HepG2 (cell line): ENCODE results near the gene DRC3. TPM values are rescaled to one million over a fixed set of nuclear protein-coding genes. Genes with fewer than 3 reads are reported as not detected.
A peak's percentile ranks its signal among the peaks of the same experiment; 100 is the strongest.

Experiments
- CENPX ChIP-seq: sonication (generic); formaldehyde crosslinking; IDR thresholded peaks from 2 replicates; pipeline ENCODE4 v1.9.0; 2021; ENCODE audit warnings: mild to moderate bottlenecking, missing genetic modification reagents, moderate library complexity
- CTCF ChIP-seq: sonication (generic); formaldehyde crosslinking; IDR thresholded peaks from 2 replicates; pipeline ENCODE4 v1.5.0; 2020; ENCODE audit warnings: mild to moderate bottlenecking, missing genetic modification reagents, moderate library complexity
- ETS1 ChIP-seq: sonication (generic); formaldehyde crosslinking; IDR thresholded peaks from 2 replicates; pipeline ENCODE4 v1.4.0; 2020; ENCODE audit warnings: missing genetic modification reagents
- GABPB1 ChIP-seq: IDR thresholded peaks from 2 replicates; pipeline ENCODE4 v1.6.1; 2016; ENCODE audit warnings: mild to moderate bottlenecking, missing genetic modification reagents, moderate library complexity, missing compliant biosample characterization
- HNRNPL ChIP-seq: fragments of 200-400 bp; formaldehyde crosslinking; IDR thresholded peaks from 2 replicates; pipeline ENCODE4 v1.6.1; 2017; ENCODE audit warnings: mild to moderate bottlenecking, low read depth, low read length
- HNRNPUL1 ChIP-seq: fragments of 200-400 bp; formaldehyde crosslinking; IDR thresholded peaks from 2 replicates; pipeline ENCODE4 v1.6.1; 2017; ENCODE audit warnings: low read depth, mild to moderate bottlenecking, low read length, moderate library complexity
- IKZF1 ChIP-seq: fragments of 450-650 bp; IDR thresholded peaks from 2 replicates; pipeline ENCODE4 v1.7.1; 2016
- KAT8 ChIP-seq: IDR thresholded peaks from 2 replicates; pipeline ENCODE4 v1.6.1; 2016; ENCODE audit warnings: missing genetic modification reagents, missing compliant biosample characterization
- NFE2L2 ChIP-seq: fragments of 150-350 bp; IDR thresholded peaks from 2 replicates; pipeline ENCODE4 v1.6.1; 2014; ENCODE audit warnings: low read length
- NPAS2 ChIP-seq: sonication (generic); formaldehyde crosslinking; IDR thresholded peaks from 2 replicates; pipeline ENCODE4 v1.8.0; 2022; ENCODE audit warnings: mild to moderate bottlenecking, missing genetic modification reagents, borderline replicate concordance
- ONECUT2 ChIP-seq: sonication (generic); formaldehyde crosslinking; IDR thresholded peaks from 2 replicates; pipeline ENCODE4 v1.4.0; 2020; ENCODE audit warnings: missing genetic modification reagents
- RFX1 ChIP-seq: fragments of 450-650 bp; IDR thresholded peaks from 2 replicates; pipeline ENCODE4 v1.6.1; 2017
- SMYD3 ChIP-seq: sonication (generic); formaldehyde crosslinking; IDR thresholded peaks from 2 replicates; pipeline ENCODE4 v1.8.1; 2023; ENCODE audit warnings: mild to moderate bottlenecking, missing genetic modification reagents
- TEAD2 ChIP-seq: sonication (generic); formaldehyde crosslinking; IDR thresholded peaks from 2 replicates; pipeline ENCODE4 v1.9.0; 2021; ENCODE audit warnings: missing genetic modification reagents
- ZBTB25 ChIP-seq: IDR thresholded peaks from 2 replicates; pipeline ENCODE4 v1.6.1; 2018; ENCODE audit warnings: missing genetic modification reagents
- ZBTB42 ChIP-seq: sonication (generic); formaldehyde crosslinking; IDR thresholded peaks from 2 replicates; pipeline ENCODE4 v1.5.0; 2020; ENCODE audit warnings: mild to moderate bottlenecking, missing genetic modification reagents
- ZBTB8A ChIP-seq: sonication (generic); formaldehyde crosslinking; IDR thresholded peaks from 2 replicates; pipeline ENCODE4 v1.4.0; 2020; ENCODE audit warnings: mild to moderate bottlenecking, low read depth, missing genetic modification reagents, borderline replicate concordance
- ZC3H4 ChIP-seq: sonication (generic); formaldehyde crosslinking; IDR thresholded peaks from 2 replicates; pipeline ENCODE4 v1.4.0; 2020; ENCODE audit warnings: missing genetic modification reagents, borderline replicate concordance
- ZNF12 ChIP-seq: sonication (generic); formaldehyde crosslinking; IDR thresholded peaks from 2 replicates; pipeline ENCODE4 v1.5.0; 2020; ENCODE audit warnings: missing genetic modification reagents
- ZNF331 ChIP-seq: sonication (generic); formaldehyde crosslinking; IDR thresholded peaks from 2 replicates; pipeline ENCODE4 v1.4.0; 2020; ENCODE audit warnings: missing genetic modification reagents
- ZNF768 ChIP-seq: sonication (generic); formaldehyde crosslinking; IDR thresholded peaks from 2 replicates; pipeline ENCODE4 v1.4.0; 2020; ENCODE audit warnings: missing genetic modification reagents
- ZNF790 ChIP-seq: sonication (generic); formaldehyde crosslinking; IDR thresholded peaks from 2 replicates; pipeline ENCODE4 v1.8.0; 2022; ENCODE audit warnings: missing genetic modification reagents, mild to moderate bottlenecking, borderline replicate concordance
- polyA plus RNA-seq, 8 experiments: library from polyadenylated mRNA; depleted of rRNA in 3 of 8; stranded (reverse) in 7 of 8; unstranded in 1 of 8; fragments of >200 nt; fragmentation: Illumina TruSeq in 4 of 8; extraction: Trizol in 4 of 8; gene quantifications; 2 replicates each; pipeline versions ENCODE4 v1.2.1 to v1.2.3, GENCODE V29; 2011 to 2016; ENCODE audit warnings: low read depth in 4 of 8, missing spikeins in 1 of 8, mixed read lengths in 1 of 8; ENCODE audit not compliant: insufficient read depth in 1 of 8
- total RNA-seq, 5 experiments: library from RNA; depleted of rRNA; stranded (reverse); fragments of >200 nt; fragmentation: Illumina TruSeq; extraction: Trizol; gene quantifications; 2 replicates each; pipeline ENCODE4 v1.2.3, GENCODE V29; 2016; ENCODE audit warnings: low read depth in 1 of 5
- TF ChIP-seq, protein P1 (sequence below): fragments of 450-650 bp; IDR thresholded peaks from 2 replicates; pipeline ENCODE4 v1.6.1; 2017
- TF ChIP-seq, protein P2 (sequence below): sonication (generic); formaldehyde crosslinking; IDR thresholded peaks from 2 replicates; pipeline ENCODE4 v1.4.0; 2020; ENCODE audit warnings: missing genetic modification reagents
- TF ChIP-seq, protein P3 (sequence below): sonication (generic); formaldehyde crosslinking; IDR thresholded peaks from 2 replicates; pipeline ENCODE4 v1.4.0; 2020; ENCODE audit warnings: missing genetic modification reagents, mild to moderate bottlenecking, borderline replicate concordance

The DRC3 gene
- total and polyA plus RNA-seq, 2 of the 13 experiments (the other 11 are each of a cell fraction or from before 2014, with no cell fraction given), result 0.53 to 0.87 TPM

DNA sequence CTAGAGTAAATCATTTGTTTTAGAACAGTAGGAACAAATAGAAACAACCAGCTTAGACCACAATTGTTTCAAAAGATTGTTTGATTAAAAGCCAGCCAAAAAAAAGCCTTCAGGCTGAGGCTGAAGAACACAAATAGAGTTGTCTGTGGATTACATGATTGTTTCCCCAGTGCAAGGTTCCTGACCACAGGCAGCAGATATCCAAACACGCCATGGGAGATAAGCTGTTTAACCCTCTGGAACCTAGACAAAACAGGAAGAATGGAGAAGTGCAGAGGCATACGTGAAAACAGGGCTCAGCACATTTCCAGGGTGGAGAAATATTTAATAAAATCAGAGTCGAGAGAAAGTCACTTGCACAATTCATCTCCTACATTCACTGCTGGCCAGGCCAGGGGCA, 45.3 kb downstream of the DRC3 start (continued):
- TF ChIP-seq GABPB1 (no peak), ETS1 (CRISPR knock-in tag) (no peak), SMYD3 (CRISPR knock-in tag) (no peak), ZC3H4 (CRISPR knock-in tag) (no peak), ZNF12 (CRISPR knock-in tag) (no peak), ZNF790 (CRISPR knock-in tag) (no peak), HNRNPL (no peak), NFE2L2 (no peak), CTCF (CRISPR knock-in tag) (no peak), CENPX (CRISPR knock-in tag) (no peak), ZNF768 (CRISPR knock-in tag) (no peak), ZBTB42 (no peak), ZBTB25 (CRISPR knock-in tag) (no peak), RFX1 (no peak), NPAS2 (CRISPR knock-in tag) (no peak), KAT8 (CRISPR knock-in tag) (peak; percentile 48; the same call in 1 of the 2 replicates), TEAD2 (CRISPR knock-in tag) (no peak), IKZF1 (no peak), HNRNPUL1 (no peak), ZBTB8A (CRISPR knock-in tag) (no peak), ZNF331 (CRISPR knock-in tag) (no peak), ONECUT2 (no peak)
- TF ChIP-seq, protein P1, sequence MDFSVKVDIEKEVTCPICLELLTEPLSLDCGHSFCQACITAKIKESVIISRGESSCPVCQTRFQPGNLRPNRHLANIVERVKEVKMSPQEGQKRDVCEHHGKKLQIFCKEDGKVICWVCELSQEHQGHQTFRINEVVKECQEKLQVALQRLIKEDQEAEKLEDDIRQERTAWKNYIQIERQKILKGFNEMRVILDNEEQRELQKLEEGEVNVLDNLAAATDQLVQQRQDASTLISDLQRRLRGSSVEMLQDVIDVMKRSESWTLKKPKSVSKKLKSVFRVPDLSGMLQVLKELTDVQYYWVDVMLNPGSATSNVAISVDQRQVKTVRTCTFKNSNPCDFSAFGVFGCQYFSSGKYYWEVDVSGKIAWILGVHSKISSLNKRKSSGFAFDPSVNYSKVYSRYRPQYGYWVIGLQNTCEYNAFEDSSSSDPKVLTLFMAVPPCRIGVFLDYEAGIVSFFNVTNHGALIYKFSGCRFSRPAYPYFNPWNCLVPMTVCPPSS, result no peak
- TF ChIP-seq, protein P2, sequence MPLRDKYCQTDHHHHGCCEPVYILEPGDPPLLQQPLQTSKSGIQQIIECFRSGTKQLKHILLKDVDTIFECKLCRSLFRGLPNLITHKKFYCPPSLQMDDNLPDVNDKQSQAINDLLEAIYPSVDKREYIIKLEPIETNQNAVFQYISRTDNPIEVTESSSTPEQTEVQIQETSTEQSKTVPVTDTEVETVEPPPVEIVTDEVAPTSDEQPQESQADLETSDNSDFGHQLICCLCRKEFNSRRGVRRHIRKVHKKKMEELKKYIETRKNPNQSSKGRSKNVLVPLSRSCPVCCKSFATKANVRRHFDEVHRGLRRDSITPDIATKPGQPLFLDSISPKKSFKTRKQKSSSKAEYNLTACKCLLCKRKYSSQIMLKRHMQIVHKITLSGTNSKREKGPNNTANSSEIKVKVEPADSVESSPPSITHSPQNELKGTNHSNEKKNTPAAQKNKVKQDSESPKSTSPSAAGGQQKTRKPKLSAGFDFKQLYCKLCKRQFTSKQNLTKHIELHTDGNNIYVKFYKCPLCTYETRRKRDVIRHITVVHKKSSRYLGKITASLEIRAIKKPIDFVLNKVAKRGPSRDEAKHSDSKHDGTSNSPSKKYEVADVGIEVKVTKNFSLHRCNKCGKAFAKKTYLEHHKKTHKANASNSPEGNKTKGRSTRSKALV, result no peak
- TF ChIP-seq, protein P3, sequence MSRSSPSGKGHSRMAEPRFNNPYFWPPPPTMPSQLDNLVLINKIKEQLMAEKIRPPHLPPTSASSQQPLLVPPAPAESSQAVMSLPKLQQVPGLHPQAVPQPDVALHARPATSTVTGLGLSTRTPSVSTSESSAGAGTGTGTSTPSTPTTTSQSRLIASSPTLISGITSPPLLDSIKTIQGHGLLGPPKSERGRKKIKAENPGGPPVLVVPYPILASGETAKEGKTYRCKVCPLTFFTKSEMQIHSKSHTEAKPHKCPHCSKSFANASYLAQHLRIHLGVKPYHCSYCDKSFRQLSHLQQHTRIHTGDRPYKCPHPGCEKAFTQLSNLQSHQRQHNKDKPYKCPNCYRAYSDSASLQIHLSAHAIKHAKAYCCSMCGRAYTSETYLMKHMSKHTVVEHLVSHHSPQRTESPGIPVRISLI (CRISPR knock-in tag), result peak; percentile 84
